BJ (cell line): ENCODE results near the gene KCNQ1. TPM values are rescaled to one million over a fixed set of nuclear protein-coding genes. Genes with fewer than 3 reads are reported as not detected.

Source experiments
- CTCF ChIA-PET: fragments of 350-600 bp; formaldehyde crosslinking; extraction: SDS; loops from one replicate; lab custom pipeline; 2021; ENCODE audit warnings: antibody characterized with exemption, inconsistent platforms; lab: Yijun Ruan, JAX
- POLR2A ChIA-PET: fragments of 300-600 bp; sonication (Branson Sonifier 250); formaldehyde crosslinking; extraction: SDS; loops from one replicate; lab custom pipeline; 2021; ENCODE audit warnings: antibody characterized with exemption; lab: Charles Lee
- DNase-seq: peaks from one replicate; pipeline ENCODE4 v3.0.0-alpha.2; 2011; ENCODE audit warnings: low read depth
- H3K27me3 ChIP-seq: 2 replicates; pipeline ENCODE4 v1.6.0; 2011; ENCODE audit warnings: low read length; ENCODE audit not compliant: control insufficient read depth, insufficient read depth
- H3K36me3 ChIP-seq: 2 replicates; pipeline ENCODE4 v1.5.1; 2011; ENCODE audit warnings: low read length; ENCODE audit not compliant: control insufficient read depth, insufficient read depth
- H3K4me3 ChIP-seq: 2 replicates; pipeline ENCODE4 v1.5.1; 2011; ENCODE audit warnings: low read depth, mild to moderate bottlenecking, control low read depth, low read length
- CTCF ChIP-seq: IDR thresholded peaks from 2 replicates; pipeline ENCODE4 v1.5.1; 2011; ENCODE audit warnings: low read depth, mild to moderate bottlenecking, control low read depth, inconsistent platforms, low read length, moderate library complexity; ENCODE audit not compliant: insufficient read depth
- polyA plus RNA-seq: library from polyadenylated mRNA; depleted of rRNA; stranded (reverse); fragments of >200 nt; gene quantifications from 2 replicates; pipeline ENCODE4 v1.2.3, GENCODE V29; 2011

The KCNQ1 gene
- polyA plus RNA-seq, 1 experiment = not detected

DNA sequence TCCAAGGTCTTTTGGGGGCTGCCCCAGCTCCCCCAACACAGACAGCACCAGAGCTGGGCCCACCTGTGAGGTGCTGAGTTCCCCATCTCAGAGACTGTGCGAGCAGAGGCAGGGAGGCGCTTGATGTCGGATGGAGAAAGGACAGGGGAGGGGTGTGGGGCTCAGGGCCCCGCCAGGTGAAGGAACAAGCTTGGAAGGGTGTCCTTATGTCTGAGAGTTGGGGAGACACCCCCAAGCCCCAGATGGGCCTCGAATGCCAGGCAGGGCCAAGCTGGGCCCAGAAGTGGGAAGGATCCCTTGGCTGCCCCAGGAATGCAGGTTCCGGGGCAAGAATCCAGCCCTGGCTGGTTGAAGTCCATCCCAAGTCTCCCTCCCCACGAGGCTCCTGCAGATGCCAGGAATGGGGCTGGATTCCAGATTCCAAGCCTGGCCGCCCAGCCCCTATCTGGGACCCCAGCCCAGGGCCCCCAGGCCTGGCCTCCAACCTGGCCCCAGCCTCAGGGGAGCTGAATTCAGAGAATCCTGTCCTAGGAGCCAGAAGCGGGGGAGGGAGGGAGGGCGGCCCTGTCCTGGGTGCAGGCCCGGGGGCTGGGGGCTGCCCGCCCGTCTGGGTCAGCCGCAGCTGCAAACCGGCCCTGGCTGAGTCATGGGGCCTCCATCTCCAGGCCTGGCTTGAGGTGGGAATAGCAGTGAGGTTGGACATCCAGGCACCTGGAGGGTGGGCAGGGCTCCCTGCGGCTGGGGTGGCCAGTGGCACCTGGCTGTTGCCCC, 389.9 kb downstream of the KCNQ1 start:
- DNase-seq = no peak
- Histone ChIP-seq H3K4me3 (no peak overlapping the region), H3K36me3 (no peaks in the 10 kb centered on the region), H3K27me3 (peaks cover 2% of the 10 kb centered on the region)
- POLR2A ChIA-PET = no interaction called here
- no peak for TF ChIP-seq CTCF
- CTCF ChIA-PET = no interaction called here

DNA sequence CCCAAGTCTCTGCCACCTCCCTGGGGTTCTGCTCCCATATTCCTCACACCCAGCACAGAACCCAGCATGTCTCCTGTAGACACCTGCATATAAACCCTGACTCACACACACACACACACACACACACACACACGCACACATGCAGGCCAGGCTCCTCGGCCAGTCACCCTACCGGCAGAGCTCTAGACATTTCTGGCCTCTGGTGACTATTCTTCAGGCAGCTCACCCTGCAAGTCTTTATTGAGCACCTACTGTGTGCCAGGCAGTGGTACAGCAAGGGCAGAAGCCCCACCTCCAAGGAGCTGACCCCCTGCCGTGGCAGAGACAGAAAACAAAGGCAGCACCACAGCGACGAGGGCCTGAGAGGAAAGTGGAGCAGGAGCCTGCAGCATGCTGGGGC, 390.5 kb downstream of the KCNQ1 start:
- CTCF ChIA-PET = no interaction called here
- no peak for TF ChIP-seq CTCF
- no peak for DNase-seq
- Histone ChIP-seq H3K36me3 (no peaks in the 10 kb centered on the region), H3K27me3 (peaks cover 2% of the 10 kb centered on the region), H3K4me3 (no peak overlapping the region)
- POLR2A ChIA-PET = no interaction called here

DNA sequence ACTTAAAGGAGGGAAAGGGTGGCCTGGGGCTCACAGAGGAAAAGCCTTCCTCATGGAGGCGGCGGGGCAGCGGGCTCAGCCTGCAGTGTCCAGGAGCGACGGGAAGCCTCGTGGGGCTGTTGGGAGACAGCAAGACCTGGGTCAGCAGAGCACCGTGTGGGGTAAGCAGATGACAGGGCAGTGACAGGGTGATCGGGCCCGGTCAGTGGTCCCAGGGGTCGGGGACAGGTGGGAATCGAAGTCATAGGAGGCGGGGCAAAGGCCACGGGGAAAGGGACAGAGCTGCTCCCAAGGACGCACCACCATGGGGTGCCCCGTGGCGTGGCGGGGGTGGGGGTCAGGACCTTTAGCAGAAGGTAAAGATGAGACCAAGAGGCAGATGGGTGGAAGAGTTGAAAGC, 390.9 kb downstream of the KCNQ1 start:
- POLR2A ChIA-PET = no interaction called here
- no peak for DNase-seq
- CTCF ChIA-PET = interaction anchor here (1.8 kb wide), 1 partner anchor 8 kb away, joined by 9 read pairs; no protein-coding TSS in a partner anchor
- Histone ChIP-seq H3K4me3 (no peak overlapping the region), H3K27me3 (peaks cover 2% of the 10 kb centered on the region), H3K36me3 (no peaks in the 10 kb centered on the region)
- TF ChIP-seq CTCF = no peak

- Histone ChIP-seq H3K36me3 (no peaks in the 10 kb centered on the region), H3K4me3 (no peak overlapping the region), H3K27me3 (peaks cover 2% of the 10 kb centered on the region)
- DNase-seq = no peak
- no peak for TF ChIP-seq CTCF
- CTCF ChIA-PET = interaction anchor here (0.6 to 1.8 kb wide), 4 partner anchors 9 to 30 kb away, joined by 3 to 9 read pairs (median 4); no protein-coding TSS in a partner anchor
- POLR2A ChIA-PET = no interaction called here
Observed at GRCh38 chr11:2836315-2837095, 391.7 kb downstream of the KCNQ1 start.

DNA sequence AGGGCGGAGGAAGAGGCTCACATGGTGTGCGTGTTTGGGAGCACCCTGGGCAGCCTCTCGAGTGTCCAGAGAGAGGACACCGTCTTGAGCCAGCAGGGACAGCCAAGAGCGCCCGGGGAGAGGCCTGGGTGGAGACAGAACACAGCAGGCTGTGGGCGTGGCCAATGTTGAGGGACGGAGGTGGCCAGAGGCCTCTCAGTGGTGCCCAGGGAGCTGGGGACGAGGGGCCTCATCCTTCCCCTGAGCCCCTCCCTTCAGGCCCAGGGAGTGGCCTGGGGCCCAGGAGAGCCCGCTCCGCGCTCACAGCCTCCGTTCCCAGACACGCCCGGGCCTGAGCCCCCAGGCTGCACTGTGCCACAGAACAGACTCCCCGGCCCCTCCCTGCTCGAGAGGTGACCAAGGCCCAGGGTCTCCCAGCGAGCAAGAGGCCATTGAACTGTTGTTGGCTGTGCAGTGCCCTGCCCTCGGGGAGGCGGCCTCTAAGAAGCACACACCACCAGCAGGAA, 392.3 kb downstream of the KCNQ1 start:
- no peak overlapping the region for H3K4me3 ChIP-seq
- ChIA-PET POLR2A (interaction anchor here (0.5 kb wide), 1 partner anchor 323 kb away, joined by 3 read pairs; no protein-coding TSS in a partner anchor), CTCF (interaction anchor here (0.6 to 1.8 kb wide), 4 partner anchors 9 to 29 kb away, joined by 3 to 9 read pairs (median 4); no protein-coding TSS in a partner anchor)
- TF ChIP-seq CTCF = peak; percentile 63
- peaks cover 2% of the 10 kb centered on the region for H3K27me3 ChIP-seq
- H3K36me3 ChIP-seq = no peaks in the 10 kb centered on the region
- DNase-seq = no peak
